ENCODE data around the gene TSPAN15.

Gene TSPAN15

GRCh38 chr10:69489506-69490090, 38.3 kb downstream of the TSPAN15 start:
- no peak for DNase-seq

GRCh38 chr10:69490876-69491275, 39.6 kb downstream of the TSPAN15 start:
- DNase-seq = no peak

GRCh38 chr10:69491611-69492010, 40.3 kb downstream of the TSPAN15 start:
- no peak for DNase-seq

GRCh38 chr10:69492091-69492745, 41.0 kb downstream of the TSPAN15 start:
- DNase-seq = no peak

- DNase-seq = no peak
Measured at GRCh38 chr10:69492746-69493462, 41.6 kb downstream of the TSPAN15 start.

GRCh38 chr10:69494626-69495558, 43.6 kb downstream of the TSPAN15 start:
- no peak for DNase-seq

GRCh38 chr10:69495666-69496065, 44.4 kb downstream of the TSPAN15 start:
- DNase-seq = no peak

GRCh38 chr10:69496352-69497230, 45.3 kb downstream of the TSPAN15 start:
- no peak for DNase-seq

GRCh38 chr10:69497231-69497561, 45.9 kb downstream of the TSPAN15 start:
- DNase-seq = no peak

- DNase-seq = no peak
Measured at GRCh38 chr10:69497611-69498390, 46.5 kb downstream of the TSPAN15 start.

GRCh38 chr10:69498711-69499471, 47.6 kb downstream of the TSPAN15 start:
- no peak for DNase-seq

- no peak for DNase-seq
Measured at GRCh38 chr10:69499726-69500689, 48.7 kb downstream of the TSPAN15 start.

GRCh38 chr10:69500864-69501468, 49.7 kb downstream of the TSPAN15 start:
- DNase-seq = no peak

- DNase-seq = no peak
Measured at GRCh38 chr10:69501657-69502056, 50.4 kb downstream of the TSPAN15 start.

GRCh38 chr10:69502589-69502988, 51.3 kb downstream of the TSPAN15 start:
- DNase-seq = no peak

- no peak for DNase-seq
Measured at GRCh38 chr10:69503001-69503895, 52.0 kb downstream of the TSPAN15 start.

- DNase-seq = no peak
Measured at GRCh38 chr10:69503896-69504265, 52.6 kb downstream of the TSPAN15 start.
